T47D (cell line): ENCODE results near the gene CLK4.

Experiments
- DNase-seq, 2 experiments: peaks; one replicate each; pipeline versions ENCODE4 v3.0.0 to v3.0.0-alpha.2; 2011 to 2012; ENCODE audit warnings: low read depth in 1 of 2, low spot score in 1 of 2
- JUND ChIP-seq: IDR thresholded peaks from 2 replicates; pipeline ENCODE4 v1.6.1; 2012; ENCODE audit warnings: low read depth
- in situ Hi-C: cut with HindIII; loops from 2 replicates; pipeline ENCODE4 v1.10.0; 2016; ENCODE audit warnings: low sequenced_read_pairs, low pct_unique_long_range_greater_than_20kb

Gene CLK4

DNA sequence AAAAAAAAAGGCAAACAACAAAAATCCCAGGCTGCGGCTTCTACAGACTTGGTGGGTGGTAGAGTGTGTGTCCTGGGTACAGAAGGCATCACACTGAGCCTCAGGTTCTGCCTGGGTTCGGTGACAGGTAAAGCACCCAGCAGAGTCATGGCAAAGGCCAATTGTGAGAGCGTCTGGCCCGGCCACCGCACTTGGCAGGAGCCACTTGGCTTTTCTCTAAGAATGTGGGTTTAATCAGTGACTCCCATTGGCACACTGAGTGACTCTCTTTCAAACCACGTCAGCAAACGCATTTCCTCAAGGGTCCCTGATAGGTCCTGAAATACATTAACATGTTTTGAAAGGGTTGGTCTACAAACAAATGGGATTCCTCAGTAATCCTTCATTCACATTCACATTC is 53.6 kb downstream of the CLK4 start:
- in situ Hi-C loops = no loop called here

GRCh38 chr5:178572617-178573016 is 54.2 kb downstream of the CLK4 start:
- no peak for DNase-seq
- TF ChIP-seq JUND = no peak
- in situ Hi-C loops = no loop called here

More for the DNA sequence above, 53.6 kb downstream of the CLK4 start:
- no peak for TF ChIP-seq JUND
- DNase-seq = no peak

- in situ Hi-C loops = no loop called here
These were observed 57.4 kb downstream of the CLK4 start for GRCh38 chr5:178569485-178569884.

DNA sequence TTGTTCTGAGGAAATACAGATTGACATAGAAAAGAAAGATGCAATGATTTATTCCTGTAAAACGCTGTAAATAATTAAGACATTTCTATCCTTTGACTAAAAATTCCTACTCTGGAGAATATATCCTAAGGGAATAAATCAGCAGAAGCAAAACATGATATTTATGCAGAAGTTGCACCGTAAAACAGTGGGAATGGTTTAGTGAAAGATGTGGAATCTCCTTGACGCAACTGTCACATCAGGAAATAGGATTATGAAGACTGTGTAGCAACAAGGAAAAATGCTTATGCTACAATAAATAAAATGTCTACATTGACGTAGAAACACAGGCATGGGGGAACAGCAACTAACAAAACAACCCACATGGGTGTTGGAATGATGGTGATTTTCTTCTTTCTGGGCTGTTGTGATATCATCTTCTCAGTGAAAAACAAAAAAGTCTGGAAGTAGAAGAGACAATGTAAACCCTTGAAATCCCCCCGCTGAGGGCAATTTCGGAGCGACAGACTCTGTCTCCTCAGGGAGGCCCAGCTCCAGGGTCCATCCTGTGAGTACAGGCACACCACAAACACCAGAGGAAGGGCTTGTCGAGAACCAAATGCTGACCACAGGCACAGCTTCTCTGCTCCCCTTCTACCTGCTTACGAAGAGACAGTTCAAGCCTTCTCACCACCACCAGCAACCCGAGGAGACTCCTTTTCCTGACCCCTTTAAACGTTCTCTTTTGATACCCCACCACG is 61.9 kb downstream of the CLK4 start:
- in situ Hi-C loops = no loop called here
- no peak for DNase-seq
- TF ChIP-seq JUND = no peak

More at GRCh38 chr5:178569485-178569884, 57.4 kb downstream of the CLK4 start:
- DNase-seq = no peak
- no peak for TF ChIP-seq JUND

DNA sequence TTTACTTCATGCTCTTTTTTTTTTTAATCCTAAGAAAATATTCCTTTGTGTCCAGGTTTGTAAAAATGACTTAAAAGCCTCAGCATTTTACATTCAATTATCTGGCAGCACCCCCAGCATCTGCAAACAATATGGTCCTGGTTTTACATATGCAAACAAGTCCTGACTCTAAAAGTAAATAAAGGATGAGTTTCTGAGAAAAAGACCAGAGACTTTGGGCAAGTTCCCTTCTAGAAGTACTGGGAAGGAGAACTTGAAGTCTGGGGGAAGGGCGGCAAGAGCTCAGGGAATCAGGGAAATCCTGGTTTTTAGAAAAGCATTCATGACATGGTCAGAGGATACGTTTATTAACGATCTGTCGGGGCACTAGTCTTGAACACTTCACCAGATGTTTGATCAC is 62.5 kb downstream of the CLK4 start:
- no peak for TF ChIP-seq JUND
- no peak for DNase-seq
- in situ Hi-C loops = no loop called here

- in situ Hi-C loops = no loop called here
These were observed 63.2 kb downstream of the CLK4 start for GRCh38 chr5:178563621-178564020.

GRCh38 chr5:178561746-178562264 is 65.0 kb downstream of the CLK4 start:
- in situ Hi-C loops = no loop called here
- TF ChIP-seq JUND = no peak
- DNase-seq = no peak

More at GRCh38 chr5:178563621-178564020, 63.2 kb downstream of the CLK4 start:
- no peak for TF ChIP-seq JUND
- no peak for DNase-seq

DNA sequence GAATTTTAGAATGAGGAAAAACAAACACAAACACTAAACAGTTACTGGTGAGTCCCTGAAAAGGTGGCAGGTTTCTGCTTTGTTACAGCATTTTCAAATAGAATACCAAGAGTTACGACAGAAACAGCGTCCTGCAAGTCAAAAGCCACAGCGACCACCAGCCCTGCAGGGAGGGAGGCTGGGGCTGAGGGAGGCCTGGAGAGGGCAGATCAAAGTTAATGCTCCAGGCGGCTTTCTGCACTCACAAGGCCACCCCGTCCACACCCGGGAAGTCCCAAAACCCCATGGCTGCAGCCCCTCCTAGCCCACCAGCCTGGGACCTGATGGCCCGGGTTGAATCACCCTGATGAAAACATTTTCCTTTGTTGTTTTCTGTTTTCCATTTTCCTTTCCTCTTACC is 65.9 kb downstream of the CLK4 start:
- TF ChIP-seq JUND = no peak
- DNase-seq = no peak
- in situ Hi-C loops = no loop called here

DNA sequence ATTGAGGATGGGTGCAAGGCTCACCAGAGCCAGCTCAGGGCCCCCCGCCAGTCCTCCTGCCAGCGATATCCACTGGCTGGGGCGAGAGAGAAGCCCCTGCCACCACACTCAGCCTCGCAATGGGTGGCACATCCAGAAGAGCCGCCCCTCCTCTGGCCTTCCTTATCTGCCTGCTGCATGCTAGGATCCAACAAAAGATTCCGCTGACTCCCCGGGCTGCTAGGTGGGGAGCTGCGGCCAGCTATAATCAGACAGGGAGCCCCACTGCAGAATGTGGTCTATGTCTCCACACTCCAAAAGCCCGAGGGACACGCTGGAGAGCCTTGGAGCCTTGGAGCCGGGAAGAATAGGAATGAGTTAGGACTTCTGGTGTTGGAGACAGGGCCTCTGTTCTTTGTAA is 69.4 kb downstream of the CLK4 start:
- DNase-seq = no peak
- in situ Hi-C loops = no loop called here
- TF ChIP-seq JUND = no peak

- TF ChIP-seq JUND = no peak
- in situ Hi-C loops = no loop called here
- peak in 1 of 2 experiments; percentile 43 for DNase-seq
These were observed 71.1 kb downstream of the CLK4 start for GRCh38 chr5:178555771-178556211.

GRCh38 chr5:178555005-178555404 is 71.8 kb downstream of the CLK4 start:
- no peak for TF ChIP-seq JUND
- in situ Hi-C loops = no loop called here
- no peak for DNase-seq

DNA sequence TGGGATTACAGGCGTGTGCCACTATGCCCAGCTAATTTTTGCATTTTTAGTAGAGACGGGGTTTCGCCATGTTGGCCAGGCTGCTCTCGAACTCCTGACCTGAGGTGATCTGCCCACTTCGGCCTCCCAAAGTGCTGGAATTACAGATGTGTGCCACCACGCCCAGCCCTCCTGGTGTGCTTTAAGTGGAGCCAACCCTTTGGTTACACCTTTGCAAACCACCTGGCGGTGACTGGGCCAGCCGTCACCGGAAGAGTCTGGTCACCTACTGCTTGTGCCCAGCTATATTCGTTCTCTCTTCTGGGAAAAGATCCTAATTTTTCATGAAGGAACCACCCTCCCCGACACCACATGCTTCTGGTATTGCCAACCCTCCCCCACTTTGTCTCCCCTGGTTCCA is 72.5 kb downstream of the CLK4 start:
- DNase-seq = no peak

DNA sequence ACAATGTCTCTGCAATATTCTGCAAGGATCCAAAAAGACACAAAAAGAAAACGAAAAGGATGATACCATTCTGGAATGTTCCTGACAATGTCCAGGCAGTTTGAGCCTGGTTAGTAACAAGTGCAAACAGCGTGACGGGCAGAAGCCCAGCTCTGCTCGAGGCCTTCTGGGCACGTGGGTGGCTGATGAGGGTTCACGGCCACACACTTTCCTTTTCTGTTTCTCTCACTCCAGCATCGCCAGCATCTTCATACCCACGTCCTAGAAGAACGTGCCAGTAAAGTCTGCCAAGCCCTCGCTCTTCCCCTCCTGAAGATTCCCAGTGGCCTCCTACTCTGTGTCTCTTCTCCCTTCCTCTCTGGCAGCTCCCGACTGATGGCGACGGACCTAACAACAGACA is 73.3 kb downstream of the CLK4 start:
- in situ Hi-C loops = no loop called here

More for the DNA sequence above, 72.5 kb downstream of the CLK4 start:
- TF ChIP-seq JUND = no peak
- in situ Hi-C loops = no loop called here

More for the DNA sequence above, 73.3 kb downstream of the CLK4 start:
- DNase-seq = no peak
- TF ChIP-seq JUND = no peak
